Tibial artery (tissue), 4 donors: Measurements from ENCODE around the gene STAMBP.

ENCODE experiments used
- DNase-seq, 2 donors: peaks; one replicate each; pipeline ENCODE4 v3.0.0-alpha.2; 2019
- H3K27ac ChIP-seq, 2 donors: fragments of 200-600 bp; sonication (generic) in 1 of 2; 1 replicate in 1 of 2; 2 replicates in 1 of 2; pipeline ENCODE4 v1.5.1; 2018 to 2019; ENCODE audit warnings: mild to moderate bottlenecking in 1 of 2
- H3K27me3 ChIP-seq, 2 donors: fragments of 200-600 bp; sonication (generic) in 1 of 2; one replicate each; pipeline versions ENCODE4 v1.5.1 to v1.6.0; 2016 to 2019
- H3K36me3 ChIP-seq, 3 donors: fragments of 200-600 bp; sonication (generic) in 2 of 3; one replicate each; pipeline ENCODE4 v1.5.1; 2016 to 2019; ENCODE audit warnings: mild to moderate bottlenecking in 2 of 3
- H3K4me1 ChIP-seq, 4 donors: fragments of 200-600 bp; sonication (generic) in 2 of 4; 1 replicate in 3 of 4; 2 replicates in 1 of 4; pipeline ENCODE4 v1.5.1; 2016 to 2019
- H3K4me3 ChIP-seq, 2 donors: fragments of 200-600 bp; sonication (generic) in 1 of 2; 1 replicate in 1 of 2; 2 replicates in 1 of 2; pipeline ENCODE4 v1.5.1; 2018 to 2019; ENCODE audit warnings: mild to moderate bottlenecking in 2 of 2
- H3K9me3 ChIP-seq, 3 donors: fragments of 200-600 bp; sonication (generic) in 1 of 3; one replicate each; pipeline ENCODE4 v1.5.1; 2016 to 2019
- intact Hi-C: fragments of 100-400 bp; cut with DNase I; formaldehyde crosslinking; loops from one replicate; pipeline ENCODE4 v1.15.0; 2023; ENCODE audit warnings: low total_unique reads
- TF ChIP-seq, protein P1 (sequence below), 2 experiments: fragments of 200-600 bp in 1 of 2; fragments of 450-650 bp in 1 of 2; IDR thresholded peaks; one replicate each; pipeline ENCODE4 v1.5.1; 2017 to 2019; ENCODE audit warnings: antibody characterized with exemption in 2 of 2, mild to moderate bottlenecking in 1 of 2, moderate library complexity in 1 of 2

STAMBP gene

DNA sequence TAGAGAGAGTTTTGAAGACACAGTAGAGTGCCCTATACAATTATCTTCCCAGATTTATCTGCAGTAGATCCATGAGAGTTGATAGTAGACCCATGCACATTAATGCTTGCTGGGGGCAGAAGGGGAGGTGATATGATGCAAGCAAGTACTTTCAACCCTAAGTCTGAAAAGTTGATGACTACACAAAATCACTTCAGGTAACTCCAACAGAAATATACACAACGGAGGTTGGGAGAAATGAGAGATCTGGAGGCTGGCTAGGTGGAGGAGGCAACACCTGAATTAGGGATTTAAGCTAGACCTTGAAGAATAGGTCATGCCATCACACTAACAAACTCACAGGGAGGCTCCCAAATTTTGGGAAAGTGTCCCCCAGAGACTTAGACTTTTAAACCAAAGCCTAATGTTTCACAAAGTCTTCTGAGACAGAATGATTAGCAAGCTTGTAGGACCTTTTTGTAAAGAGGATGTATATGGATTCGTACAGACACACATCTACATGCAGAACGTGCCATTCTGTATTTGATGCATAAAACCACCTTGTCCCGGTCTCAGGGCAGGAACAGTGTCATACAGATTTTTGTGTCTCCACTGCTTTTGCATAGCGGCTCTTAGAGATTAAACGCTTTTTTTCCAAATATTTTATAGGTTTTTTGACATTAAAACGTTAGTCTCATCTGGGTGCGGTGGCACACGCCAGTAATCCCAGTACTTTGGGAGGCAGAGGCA, 937 bp upstream of the STAMBP start:
- peaks cover 6 to 19% (median 8%) of the 10 kb centered on the region in 3 donors for H3K36me3 ChIP-seq
- intact Hi-C loops: loop anchor here (10.0 kb wide), 3 partner anchors 97 to 507 kb away; partner anchors contain the start of gene DGUOK
- H3K9me3 ChIP-seq: no peaks in the 10 kb centered on the region
- peak overlapping the region; percentile 92 to 94 for H3K27ac ChIP-seq
- TF ChIP-seq, protein P1, sequence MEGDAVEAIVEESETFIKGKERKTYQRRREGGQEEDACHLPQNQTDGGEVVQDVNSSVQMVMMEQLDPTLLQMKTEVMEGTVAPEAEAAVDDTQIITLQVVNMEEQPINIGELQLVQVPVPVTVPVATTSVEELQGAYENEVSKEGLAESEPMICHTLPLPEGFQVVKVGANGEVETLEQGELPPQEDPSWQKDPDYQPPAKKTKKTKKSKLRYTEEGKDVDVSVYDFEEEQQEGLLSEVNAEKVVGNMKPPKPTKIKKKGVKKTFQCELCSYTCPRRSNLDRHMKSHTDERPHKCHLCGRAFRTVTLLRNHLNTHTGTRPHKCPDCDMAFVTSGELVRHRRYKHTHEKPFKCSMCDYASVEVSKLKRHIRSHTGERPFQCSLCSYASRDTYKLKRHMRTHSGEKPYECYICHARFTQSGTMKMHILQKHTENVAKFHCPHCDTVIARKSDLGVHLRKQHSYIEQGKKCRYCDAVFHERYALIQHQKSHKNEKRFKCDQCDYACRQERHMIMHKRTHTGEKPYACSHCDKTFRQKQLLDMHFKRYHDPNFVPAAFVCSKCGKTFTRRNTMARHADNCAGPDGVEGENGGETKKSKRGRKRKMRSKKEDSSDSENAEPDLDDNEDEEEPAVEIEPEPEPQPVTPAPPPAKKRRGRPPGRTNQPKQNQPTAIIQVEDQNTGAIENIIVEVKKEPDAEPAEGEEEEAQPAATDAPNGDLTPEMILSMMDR (IDR thresholded peaks at IDR 0.05): no peak
- peaks cover 0 to 35% (median 16%) of the 10 kb centered on the region in 4 donors for H3K4me1 ChIP-seq
- no peaks in the 10 kb centered on the region for H3K27me3 ChIP-seq
- peak overlapping the region; percentile 72 to 82 for H3K4me3 ChIP-seq
- no peak for DNase-seq

DNA sequence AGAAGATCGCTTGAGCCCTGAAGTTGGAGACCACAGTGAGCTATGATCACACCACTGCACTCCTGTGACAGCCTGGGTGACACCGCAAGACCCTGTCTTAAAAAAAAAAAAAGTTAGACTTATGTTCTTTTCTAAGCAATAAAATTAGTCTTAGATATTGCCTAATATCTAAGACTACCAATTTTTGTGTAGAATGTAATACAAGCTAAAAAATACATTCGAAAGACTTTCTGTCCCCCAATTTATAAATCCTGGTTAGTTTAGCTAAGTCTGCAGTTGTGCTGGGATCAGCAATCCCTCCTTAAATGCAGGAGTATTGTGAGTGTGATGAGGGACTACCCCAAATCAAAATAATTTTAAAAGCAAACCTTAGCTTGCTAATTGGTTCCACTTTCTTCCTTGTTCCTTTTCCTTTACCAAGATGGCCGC, 358 bp upstream of the STAMBP start:
- Histone ChIP-seq H3K4me3 (peak overlapping the region; percentile 72 to 82), H3K27me3 (no peaks in the 10 kb centered on the region), H3K4me1 (peaks cover 0 to 41% (median 21%) of the 10 kb centered on the region in 4 donors), H3K27ac (peak overlapping the region; percentile 92 to 94), H3K9me3 (no peaks in the 10 kb centered on the region), H3K36me3 (peaks cover 6 to 23% (median 11%) of the 10 kb centered on the region in 3 donors)
- TF ChIP-seq, protein P1 (IDR thresholded peaks at IDR 0.05): no peak
- intact Hi-C loops: loop anchor here (10.0 kb wide), 3 partner anchors 96 to 506 kb away; partner anchors contain the start of gene DGUOK
- DNase-seq: no peak

DNA sequence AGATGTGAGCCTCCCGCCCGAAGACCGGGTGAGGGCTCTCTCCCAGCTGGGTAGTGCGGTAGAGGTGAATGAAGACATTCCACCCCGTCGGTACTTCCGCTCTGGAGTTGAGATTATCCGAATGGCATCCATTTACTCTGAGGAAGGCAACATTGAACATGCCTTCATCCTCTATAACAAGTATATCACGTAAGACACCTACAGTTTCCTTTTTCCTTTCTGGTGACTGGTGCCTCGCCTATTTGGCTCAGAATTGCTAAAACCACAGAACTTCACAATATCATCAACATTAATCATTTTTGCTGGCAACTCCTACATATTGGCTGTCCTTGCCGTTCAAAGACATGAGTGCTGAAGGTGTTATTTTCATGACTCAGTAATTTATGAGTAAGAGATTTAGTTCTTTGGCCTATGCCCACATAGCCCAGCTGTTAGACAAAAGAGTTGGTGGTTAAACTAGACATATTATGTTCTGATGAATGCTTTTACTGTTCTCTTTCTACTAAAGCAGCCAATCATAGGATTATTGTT, 2.2 kb downstream of the STAMBP start:
- TF ChIP-seq, protein P1 (IDR thresholded peaks at IDR 0.05): no peak
- no peak for DNase-seq
- intact Hi-C loops: loop anchor here (5.0 kb wide), 1 partner anchor 316 kb away; the partner anchor contains the start of gene BOLA3
- peaks cover 0 to 38% (median 19%) of the 10 kb centered on the region in 4 donors for H3K4me1 ChIP-seq
- H3K27me3 ChIP-seq: no peaks in the 10 kb centered on the region
- no peak overlapping the region for H3K4me3 ChIP-seq
- H3K9me3 ChIP-seq: no peaks in the 10 kb centered on the region
- no peak overlapping the region for H3K27ac ChIP-seq
- H3K36me3 ChIP-seq: peaks cover 24 to 43% (median 25%) of the 10 kb centered on the region in 3 donors

DNA sequence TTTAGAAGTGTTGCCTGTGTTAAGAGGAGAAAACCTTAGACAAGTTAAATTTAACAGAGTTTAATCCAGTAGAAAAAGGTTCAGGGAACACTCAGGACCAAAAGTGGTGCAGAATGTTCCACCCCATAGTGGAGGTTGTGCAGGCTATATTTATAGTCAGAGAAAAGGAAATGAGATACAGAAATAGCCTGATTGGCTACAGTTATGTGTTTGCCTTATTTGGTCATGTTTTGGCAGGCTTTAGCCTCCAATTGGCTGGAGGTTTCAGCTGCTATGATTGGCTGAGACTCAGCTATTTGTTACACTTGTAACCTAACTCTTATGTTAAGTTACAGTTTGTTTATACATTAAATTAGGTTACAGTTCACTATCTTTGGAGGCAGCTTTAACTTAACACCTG, 4.2 kb downstream of the STAMBP start:
- TF ChIP-seq, protein P1 (IDR thresholded peaks at IDR 0.05): no peak
- Histone ChIP-seq H3K9me3 (no peaks in the 10 kb centered on the region), H3K27me3 (no peaks in the 10 kb centered on the region), H3K4me3 (no peak overlapping the region), H3K4me1 (peaks cover 0 to 40% (median 19%) of the 10 kb centered on the region in 4 donors), H3K27ac (peak overlapping the region in 1 of 2 donors; percentile 38), H3K36me3 (peaks cover 24 to 53% (median 34%) of the 10 kb centered on the region in 3 donors)
- intact Hi-C loops: loop anchor here (5.0 kb wide), 1 partner anchor 314 kb away; the partner anchor contains the start of gene BOLA3
- no peak for DNase-seq

DNA sequence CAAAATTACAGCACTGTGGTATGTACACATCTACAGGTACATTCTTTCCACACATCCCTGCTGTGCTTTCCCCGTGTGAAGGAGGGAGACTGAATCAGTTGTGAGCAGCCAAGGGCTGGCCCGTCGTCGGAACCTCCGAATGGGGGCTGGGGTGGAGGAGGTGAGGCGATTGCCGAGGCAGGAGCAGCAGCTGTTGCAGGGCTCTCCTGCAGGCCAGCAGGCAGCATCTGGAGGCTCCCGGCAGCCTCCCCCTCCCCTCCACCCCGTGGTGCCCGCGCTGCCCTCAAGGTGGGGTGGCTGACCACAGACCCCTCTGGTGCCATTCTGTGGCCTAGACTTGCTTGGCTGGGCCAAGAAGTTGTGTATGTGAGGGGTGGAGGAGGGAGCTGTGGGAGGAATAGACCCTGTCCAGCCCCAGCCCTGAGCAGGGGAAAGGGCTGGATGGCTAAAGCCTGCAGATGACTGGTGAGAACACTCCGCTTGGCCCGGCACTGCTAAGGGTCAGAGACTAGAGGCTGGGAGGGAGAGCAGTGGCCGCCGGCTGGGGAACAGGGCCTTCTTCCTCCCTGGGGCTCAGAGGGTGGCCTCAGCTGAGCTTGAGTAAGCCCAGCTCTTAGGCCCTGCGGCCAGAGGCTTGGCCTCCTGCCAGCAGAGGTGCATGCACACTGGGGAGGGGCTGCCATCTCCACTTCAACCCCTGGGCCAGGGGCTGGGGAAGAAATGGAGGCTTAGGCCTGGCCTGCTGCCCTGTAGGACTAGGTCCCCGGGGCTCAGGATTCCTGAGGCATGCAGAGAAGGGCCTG, 7.6 kb downstream of the STAMBP start:
- intact Hi-C loops: no loop called here
- Histone ChIP-seq H3K4me1 (peaks cover 0 to 38% (median 16%) of the 10 kb centered on the region in 4 donors), H3K27ac (peak overlapping the region in 1 of 2 donors; percentile 11), H3K4me3 (no peak overlapping the region), H3K27me3 (no peaks in the 10 kb centered on the region), H3K9me3 (no peaks in the 10 kb centered on the region), H3K36me3 (peaks cover 24 to 46% (median 34%) of the 10 kb centered on the region in 3 donors)
- TF ChIP-seq, protein P1 (IDR thresholded peaks at IDR 0.05): no peak
- no peak for DNase-seq
